OCI-LY1 (cell line): ENCODE results near the gene GDAP1L1.

ENCODE experiments used
- H2AFZ ChIP-seq: fragments of 200-600 bp; sonication (generic), shearing (Covaris generic); 2 replicates; pipeline ENCODE4 v1.6.0; 2014; ENCODE audit warnings: antibody characterized with exemption, mild to moderate bottlenecking, low read length
- H3F3A ChIP-seq: fragments of 200-600 bp; sonication (generic), shearing (Covaris generic); 2 replicates; pipeline ENCODE4 v1.6.0; 2014; ENCODE audit warnings: mild to moderate bottlenecking, antibody characterized with exemption, low read length, moderate library complexity; ENCODE audit not compliant: insufficient read depth
- H3K27ac ChIP-seq: fragments of 200-600 bp; sonication (generic); 2 replicates; pipeline ENCODE4 v1.5.1; 2014; ENCODE audit warnings: low read length, mixed run types, mild to moderate bottlenecking, low read depth; ENCODE audit not compliant: poor library complexity, severe bottlenecking
- H3K27me3 ChIP-seq: fragments of 200-600 bp; sonication (generic); 2 replicates; pipeline ENCODE4 v1.6.0; 2014; ENCODE audit warnings: antibody characterized with exemption, mild to moderate bottlenecking, low read length, moderate library complexity; ENCODE audit not compliant: insufficient read depth
- H3K36me3 ChIP-seq: fragments of 200-600 bp; sonication (generic); 2 replicates; pipeline ENCODE4 v1.6.1; 2014; ENCODE audit warnings: mild to moderate bottlenecking, antibody characterized with exemption, low read length, moderate library complexity, mixed read lengths; ENCODE audit not compliant: insufficient read depth
- H3K4me1 ChIP-seq: fragments of 200-600 bp; sonication (generic); 2 replicates; pipeline ENCODE4 v1.5.1; 2014; ENCODE audit warnings: mild to moderate bottlenecking, low read length, moderate library complexity; ENCODE audit not compliant: insufficient read depth, severe bottlenecking
- H3K4me2 ChIP-seq: fragments of 200-600 bp; sonication (generic), shearing (Covaris generic); 2 replicates; pipeline ENCODE4 v1.6.1; 2014; ENCODE audit warnings: low read length
- H3K4me3 ChIP-seq: fragments of 200-600 bp; sonication (generic); 2 replicates; pipeline ENCODE4 v1.5.1; 2014; ENCODE audit warnings: low read length, low read depth, mild to moderate bottlenecking, mixed read lengths; ENCODE audit not compliant: poor library complexity, severe bottlenecking
- H3K79me2 ChIP-seq: fragments of 200-600 bp; shearing (Covaris generic); 2 replicates; pipeline ENCODE4 v1.6.1; 2016; ENCODE audit warnings: mixed run types, low read length, mixed read lengths; ENCODE audit not compliant: insufficient read depth
- H3K9ac ChIP-seq: fragments of 200-600 bp; sonication (generic), shearing (Covaris generic); 2 replicates; pipeline ENCODE4 v1.6.1; 2014; ENCODE audit warnings: mild to moderate bottlenecking, low read length, mixed read lengths
- H3K9me2 ChIP-seq: fragments of 200-600 bp; sonication (generic), shearing (Covaris generic); 2 replicates; pipeline ENCODE4 v1.6.1; 2014; ENCODE audit warnings: low read depth, mild to moderate bottlenecking, low read length, mixed read lengths
- H3K9me3 ChIP-seq: fragments of 200-600 bp; shearing (Covaris generic); 2 replicates; pipeline ENCODE4 v1.6.1; 2014; ENCODE audit warnings: low read length, mixed read lengths
- H4K20me1 ChIP-seq: fragments of 200-600 bp; sonication (generic), shearing (Covaris generic); 2 replicates; pipeline ENCODE4 v1.6.0; 2016; ENCODE audit warnings: mild to moderate bottlenecking, low read length; ENCODE audit not compliant: insufficient read depth
- EZH2 ChIP-seq: fragments of 200-600 bp; sonication (generic), shearing (Covaris generic); IDR thresholded peaks from 2 replicates; pipeline ENCODE4 v1.8.0; 2017; ENCODE audit warnings: borderline replicate concordance, mixed run types, mild to moderate bottlenecking, antibody characterized with exemption, low read length, moderate library complexity, mixed read lengths
- TF ChIP-seq, protein P1 (sequence below): fragments of 200-600 bp; sonication (generic), shearing (Covaris generic); IDR thresholded peaks from 2 replicates; pipeline ENCODE4 v1.5.1; 2017; ENCODE audit warnings: mild to moderate bottlenecking, antibody characterized with exemption, low read length, moderate library complexity, mixed read lengths

GDAP1L1 gene

GRCh38 chr20:44280387-44280786 lies 33.3 kb downstream of the GDAP1L1 start:
- Histone ChIP-seq H3K27me3 (peaks cover 3% of the 10 kb centered on the region; the same call in 1 of the 2 replicates), H3K4me2 (no peak overlapping the region), H3K36me3 (no peaks in the 10 kb centered on the region), H3K4me1 (no peaks in the 10 kb centered on the region), H3F3A (no peaks in the 10 kb centered on the region), H3K9me2 (no peaks in the 10 kb centered on the region), H3K9ac (no peak overlapping the region), H4K20me1 (no peaks in the 10 kb centered on the region), H3K9me3 (no peaks in the 10 kb centered on the region), H3K27ac (no peak overlapping the region), H3K79me2 (no peaks in the 10 kb centered on the region), H2AFZ (no peak overlapping the region), H3K4me3 (no peak overlapping the region)
- TF ChIP-seq EZH2: no peak
- TF ChIP-seq, protein P1, sequence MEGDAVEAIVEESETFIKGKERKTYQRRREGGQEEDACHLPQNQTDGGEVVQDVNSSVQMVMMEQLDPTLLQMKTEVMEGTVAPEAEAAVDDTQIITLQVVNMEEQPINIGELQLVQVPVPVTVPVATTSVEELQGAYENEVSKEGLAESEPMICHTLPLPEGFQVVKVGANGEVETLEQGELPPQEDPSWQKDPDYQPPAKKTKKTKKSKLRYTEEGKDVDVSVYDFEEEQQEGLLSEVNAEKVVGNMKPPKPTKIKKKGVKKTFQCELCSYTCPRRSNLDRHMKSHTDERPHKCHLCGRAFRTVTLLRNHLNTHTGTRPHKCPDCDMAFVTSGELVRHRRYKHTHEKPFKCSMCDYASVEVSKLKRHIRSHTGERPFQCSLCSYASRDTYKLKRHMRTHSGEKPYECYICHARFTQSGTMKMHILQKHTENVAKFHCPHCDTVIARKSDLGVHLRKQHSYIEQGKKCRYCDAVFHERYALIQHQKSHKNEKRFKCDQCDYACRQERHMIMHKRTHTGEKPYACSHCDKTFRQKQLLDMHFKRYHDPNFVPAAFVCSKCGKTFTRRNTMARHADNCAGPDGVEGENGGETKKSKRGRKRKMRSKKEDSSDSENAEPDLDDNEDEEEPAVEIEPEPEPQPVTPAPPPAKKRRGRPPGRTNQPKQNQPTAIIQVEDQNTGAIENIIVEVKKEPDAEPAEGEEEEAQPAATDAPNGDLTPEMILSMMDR: no peak

DNA sequence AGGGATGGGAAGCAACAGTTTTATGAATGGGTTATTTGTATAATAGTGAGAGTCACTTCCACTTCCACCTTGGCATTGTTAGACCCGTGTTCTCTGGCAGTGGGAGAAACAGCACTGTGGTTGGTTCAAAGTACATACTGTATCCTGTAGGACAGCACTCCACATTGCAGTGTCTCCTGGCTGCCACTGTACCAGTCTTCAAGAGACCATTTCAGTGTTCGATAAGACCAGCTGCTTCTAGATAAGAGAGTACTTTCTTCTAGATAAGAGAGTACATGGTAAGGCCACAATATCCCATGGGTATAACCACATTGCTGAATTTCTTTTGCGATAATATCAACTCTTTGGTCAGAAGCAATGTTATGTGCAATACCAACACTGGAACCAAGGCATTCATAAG lies 35.1 kb downstream of the GDAP1L1 start:
- H3K36me3 ChIP-seq: no peaks in the 10 kb centered on the region
- no peak overlapping the region for H3K4me3 ChIP-seq
- H3K79me2 ChIP-seq: no peaks in the 10 kb centered on the region
- H3K27ac ChIP-seq: no peak overlapping the region
- H4K20me1 ChIP-seq: no peaks in the 10 kb centered on the region
- no peaks in the 10 kb centered on the region for H3K9me3 ChIP-seq
- H3F3A ChIP-seq: no peaks in the 10 kb centered on the region
- H3K9me2 ChIP-seq: no peaks in the 10 kb centered on the region
- H3K4me1 ChIP-seq: no peaks in the 10 kb centered on the region
- H2AFZ ChIP-seq: no peak overlapping the region
- no peak overlapping the region for H3K9ac ChIP-seq
- TF ChIP-seq, protein P1: no peak
- no peak for TF ChIP-seq EZH2
- no peak overlapping the region for H3K4me2 ChIP-seq
- peaks cover 3% of the 10 kb centered on the region; the same call in 1 of the 2 replicates for H3K27me3 ChIP-seq

DNA sequence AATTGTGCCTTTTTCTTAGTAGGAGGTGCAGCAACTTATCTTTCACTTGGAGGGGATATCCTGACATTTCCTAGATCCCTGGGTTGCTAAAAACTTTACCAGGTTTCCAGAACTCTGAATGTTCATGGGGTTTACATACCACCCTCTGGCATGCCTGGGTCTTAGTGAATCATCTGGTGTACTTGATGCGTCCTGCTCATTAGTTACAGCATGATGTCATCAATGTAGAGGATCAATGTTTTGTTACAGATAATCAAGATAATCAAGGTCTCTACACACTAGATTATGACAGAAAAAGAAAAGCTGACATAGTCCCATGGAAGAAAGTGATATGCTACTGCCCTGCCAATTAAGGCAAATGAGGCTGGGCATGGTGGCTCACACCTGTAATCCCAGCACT lies 36.9 kb downstream of the GDAP1L1 start:
- H3K9me3 ChIP-seq: 0 out of 2 replicates have a peak, but pooled peaks cover 3% of the 10 kb centered on the region
- H3K27me3 ChIP-seq: peaks cover 3% of the 10 kb centered on the region; the same call in 1 of the 2 replicates
- H3K27ac ChIP-seq: no peak overlapping the region
- H3K36me3 ChIP-seq: no peaks in the 10 kb centered on the region
- no peak overlapping the region for H3K4me3 ChIP-seq
- no peak overlapping the region for H2AFZ ChIP-seq
- no peak overlapping the region for H3K9ac ChIP-seq
- H3K9me2 ChIP-seq: no peaks in the 10 kb centered on the region
- H3K4me1 ChIP-seq: no peaks in the 10 kb centered on the region
- H4K20me1 ChIP-seq: no peaks in the 10 kb centered on the region
- no peaks in the 10 kb centered on the region for H3F3A ChIP-seq
- H3K79me2 ChIP-seq: no peaks in the 10 kb centered on the region
- no peak for TF ChIP-seq EZH2
- TF ChIP-seq, protein P1: no peak
- H3K4me2 ChIP-seq: no peak overlapping the region
